ENCODE measurements around the gene TPSD1. TPM values are rescaled to one million over a fixed set of nuclear protein-coding genes. Genes with fewer than 3 reads are reported as not detected.
"Not testable (repeated sequence)": the region's sequence is repeated elsewhere in the genome, so short reads cannot be mapped to it uniquely, and the experiment has no call there.

The TPSD1 gene
- polyA plus RNA-seq, 3 donors, result not detected

DNA sequence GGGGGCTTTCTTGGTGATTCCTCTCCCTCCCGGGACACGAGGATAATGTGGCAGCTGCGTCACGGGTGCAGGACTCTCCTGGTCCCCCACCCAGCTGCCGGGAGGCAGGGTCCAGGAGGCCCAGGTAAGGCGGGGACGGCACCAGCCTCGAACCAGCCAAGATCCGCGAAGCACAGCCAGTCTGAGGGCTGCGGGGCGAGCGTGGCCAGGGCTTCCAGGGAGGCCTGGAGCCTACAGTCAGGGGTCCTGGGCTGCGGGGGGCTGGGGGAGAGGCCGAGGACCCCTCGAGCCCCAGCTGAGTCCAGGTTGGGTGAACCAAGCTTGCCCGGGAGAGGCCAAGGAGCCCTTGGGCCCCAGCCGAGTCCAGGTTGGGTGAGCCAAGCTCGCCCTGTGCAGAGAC is 10.0 kb downstream of the TPSD1 start:
- no peaks in the 10 kb centered on the region for H3K36me3 Mint-ChIP-seq
- no peak overlapping the region for H3K27ac Mint-ChIP-seq
- Histone ChIP-seq H4K20me1 (ENCODE audit: insufficient read depth, low read length) (no peaks in the 10 kb centered on the region), H3K27me3 (ENCODE audit: control insufficient read depth in 2 of 2, insufficient read depth in 2 of 2, low read length in 2 of 2) (peaks cover 0 to 20% of the 10 kb centered on the region in 2 donors), H3K9ac (ENCODE audit: insufficient read depth, low read length, poor library complexity, severe bottlenecking) (no peak overlapping the region), H2AFZ (ENCODE audit: insufficient read depth, low read depth, low read length, poor library complexity, severe bottlenecking) (no peak overlapping the region), H3K27ac (ENCODE audit: low read depth in 1 of 2, low read length in 2 of 2) (no peak overlapping the region), H3K4me3 (replicated peaks in 1 of 3; ENCODE audit: low read depth in 2 of 3, low read length in 3 of 3) (no peak overlapping the region), H3K4me1 (ENCODE audit: control insufficient read depth in 1 of 2, insufficient read depth in 2 of 2, low read length in 2 of 2) (no peaks in the 10 kb centered on the region), H3K36me3 (replicated peaks in 1 of 2; ENCODE audit: control insufficient read depth in 1 of 2, insufficient read depth in 2 of 2, low read length in 2 of 2) (no peaks in the 10 kb centered on the region), H3K9me3 (replicated peaks in 1 of 2; ENCODE audit: control insufficient read depth in 1 of 2, insufficient read depth in 1 of 2, low read length in 2 of 2) (no peaks in the 10 kb centered on the region), H3K79me2 (ENCODE audit: insufficient read depth, low read length) (no peaks in the 10 kb centered on the region), H3K4me2 (replicated peaks; ENCODE audit: extremely low read depth, low read length, poor library complexity, severe bottlenecking) (no peak overlapping the region)
- peaks cover 3 to 10% (median 6%) of the 10 kb centered on the region in 7 donors for H3K9me3 Mint-ChIP-seq
- no peak for DNase-seq
- H3K27me3 Mint-ChIP-seq (ENCODE audit: low read depth in 3 of 3), result peaks cover 16 to 28% (median 23%) of the 10 kb centered on the region in 3 donors
- no peak overlapping the region for H3K4me3 Mint-ChIP-seq
- no peak for TF ChIP-seq CTCF (IDR thresholded peaks at IDR 0.05)
- H3K4me1 Mint-ChIP-seq, result no peaks in the 10 kb centered on the region
- 91% methylated on average over 15 of the region's 19 CpGs for WGBS (ENCODE audit: insufficient coverage)
- intact Hi-C loops (cut with micrococcal nuclease), result loop anchor here in 1 of 2 donors (10.0 kb wide), 1 partner anchor 51 kb away; no protein-coding TSS in a partner anchor

DNA sequence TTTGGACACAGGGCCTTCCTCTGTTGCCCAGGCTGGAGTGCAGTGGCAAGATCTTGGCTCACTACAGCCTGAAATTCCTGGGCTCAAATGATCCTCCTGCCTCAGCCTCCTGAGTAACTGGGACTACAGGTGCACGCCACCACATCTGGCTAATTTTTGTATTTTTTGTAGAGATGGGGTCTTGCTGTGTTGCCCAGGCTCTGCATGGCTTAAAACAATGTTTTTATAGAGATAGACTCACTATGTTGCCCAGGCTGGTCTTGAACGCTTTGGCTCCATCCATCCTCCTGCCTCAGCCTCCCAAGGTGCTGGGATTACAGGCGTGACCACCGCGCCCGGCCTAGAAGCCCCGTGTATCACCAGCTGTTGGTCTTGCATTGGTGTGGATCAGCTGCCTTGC is 13.5 kb downstream of the TPSD1 start:
- not testable (repeated sequence) for H4K20me1 ChIP-seq (ENCODE audit: insufficient read depth, low read length); H3K36me3 Mint-ChIP-seq; H3K4me1 Mint-ChIP-seq; DNase-seq; H3K27ac ChIP-seq (ENCODE audit: low read depth in 1 of 2, low read length in 2 of 2); H3K9ac ChIP-seq (ENCODE audit: insufficient read depth, low read length, poor library complexity, severe bottlenecking); H3K4me3 ChIP-seq (replicated peaks in 1 of 3; ENCODE audit: low read depth in 2 of 3, low read length in 3 of 3); H3K27me3 ChIP-seq (ENCODE audit: control insufficient read depth in 2 of 2, insufficient read depth in 2 of 2, low read length in 2 of 2); H3K4me3 Mint-ChIP-seq; H3K4me2 ChIP-seq (replicated peaks; ENCODE audit: extremely low read depth, low read length, poor library complexity, severe bottlenecking); H3K4me1 ChIP-seq (ENCODE audit: control insufficient read depth in 1 of 2, insufficient read depth in 2 of 2, low read length in 2 of 2); H2AFZ ChIP-seq (ENCODE audit: insufficient read depth, low read depth, low read length, poor library complexity, severe bottlenecking); H3K36me3 ChIP-seq (replicated peaks in 1 of 2; ENCODE audit: control insufficient read depth in 1 of 2, insufficient read depth in 2 of 2, low read length in 2 of 2); H3K9me3 Mint-ChIP-seq; H3K9me3 ChIP-seq (replicated peaks in 1 of 2; ENCODE audit: control insufficient read depth in 1 of 2, insufficient read depth in 1 of 2, low read length in 2 of 2); H3K79me2 ChIP-seq (ENCODE audit: insufficient read depth, low read length); H3K27ac Mint-ChIP-seq
- intact Hi-C loops (cut with micrococcal nuclease), result loop anchor here in 1 of 2 donors (10.0 kb wide), 1 partner anchor 55 kb away; no protein-coding TSS in a partner anchor
- 91% methylated on average over 7 of the region's 7 CpGs for WGBS (ENCODE audit: insufficient coverage)
- H3K27me3 Mint-ChIP-seq (ENCODE audit: low read depth in 3 of 3), result peaks cover 6 to 14% (median 11%) of the 10 kb centered on the region in 3 donors
